Measurements from ENCODE around the gene FUT3. TPM values are rescaled to one million over a fixed set of nuclear protein-coding genes. Genes with fewer than 3 reads are reported as not detected.
A peak's percentile ranks its signal among the peaks of the same experiment; 100 is the strongest.
"Not testable (repeated sequence)": the region's sequence is repeated elsewhere in the genome, so short reads cannot be mapped to it uniquely, and the experiment has no call there.

FUT3 gene
- total RNA-seq, 1 donor from 2014 or later, result 11.3 TPM

DNA sequence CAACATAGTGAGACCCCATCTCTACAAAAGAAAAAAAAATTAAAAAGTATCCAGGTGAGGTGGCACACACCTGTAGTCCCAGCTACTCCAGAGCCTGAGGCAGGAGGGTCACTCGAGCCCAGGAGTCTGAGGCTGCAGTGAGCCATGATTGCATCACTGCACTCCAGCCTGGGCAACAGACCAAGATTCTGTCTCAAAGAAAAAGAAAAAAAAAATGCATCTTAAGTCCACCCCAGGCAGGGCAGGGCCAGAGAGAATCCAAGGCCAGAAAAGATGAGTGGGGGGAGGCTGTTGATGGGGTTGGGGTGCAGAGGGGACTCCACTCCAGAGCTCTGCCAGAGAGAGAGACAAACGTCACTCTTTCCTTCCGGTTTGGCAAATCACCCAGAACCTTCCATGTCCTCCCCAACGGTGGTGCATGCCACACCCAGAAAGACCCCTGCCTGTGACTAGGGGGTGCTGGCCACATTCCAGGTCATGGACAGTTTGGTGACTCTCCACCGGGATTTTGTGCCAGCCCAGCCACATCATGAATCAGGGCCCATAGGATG is 431 bp downstream of the FUT3 start:
- H3K27me3 ChIP-seq (ENCODE audit: low read depth), result no peaks in the 10 kb centered on the region
- peaks cover 11% of the 10 kb centered on the region for H3K4me1 ChIP-seq
- DNase-seq, result peak; percentile 86
- peak overlapping the region; percentile 72 for H3K27ac ChIP-seq
- intact Hi-C loops (cut with DNase I), result no loop called here
- TF ChIP-seq, protein P1, sequence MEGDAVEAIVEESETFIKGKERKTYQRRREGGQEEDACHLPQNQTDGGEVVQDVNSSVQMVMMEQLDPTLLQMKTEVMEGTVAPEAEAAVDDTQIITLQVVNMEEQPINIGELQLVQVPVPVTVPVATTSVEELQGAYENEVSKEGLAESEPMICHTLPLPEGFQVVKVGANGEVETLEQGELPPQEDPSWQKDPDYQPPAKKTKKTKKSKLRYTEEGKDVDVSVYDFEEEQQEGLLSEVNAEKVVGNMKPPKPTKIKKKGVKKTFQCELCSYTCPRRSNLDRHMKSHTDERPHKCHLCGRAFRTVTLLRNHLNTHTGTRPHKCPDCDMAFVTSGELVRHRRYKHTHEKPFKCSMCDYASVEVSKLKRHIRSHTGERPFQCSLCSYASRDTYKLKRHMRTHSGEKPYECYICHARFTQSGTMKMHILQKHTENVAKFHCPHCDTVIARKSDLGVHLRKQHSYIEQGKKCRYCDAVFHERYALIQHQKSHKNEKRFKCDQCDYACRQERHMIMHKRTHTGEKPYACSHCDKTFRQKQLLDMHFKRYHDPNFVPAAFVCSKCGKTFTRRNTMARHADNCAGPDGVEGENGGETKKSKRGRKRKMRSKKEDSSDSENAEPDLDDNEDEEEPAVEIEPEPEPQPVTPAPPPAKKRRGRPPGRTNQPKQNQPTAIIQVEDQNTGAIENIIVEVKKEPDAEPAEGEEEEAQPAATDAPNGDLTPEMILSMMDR (IDR thresholded peaks at IDR 0.05), result no peak
- H3K36me3 ChIP-seq, result no peaks in the 10 kb centered on the region
- H3K4me3 ChIP-seq, result peak overlapping the region; percentile 27
- no peaks in the 10 kb centered on the region for H3K9me3 ChIP-seq
- peak; percentile 90 to 95 for ATAC-seq

DNA sequence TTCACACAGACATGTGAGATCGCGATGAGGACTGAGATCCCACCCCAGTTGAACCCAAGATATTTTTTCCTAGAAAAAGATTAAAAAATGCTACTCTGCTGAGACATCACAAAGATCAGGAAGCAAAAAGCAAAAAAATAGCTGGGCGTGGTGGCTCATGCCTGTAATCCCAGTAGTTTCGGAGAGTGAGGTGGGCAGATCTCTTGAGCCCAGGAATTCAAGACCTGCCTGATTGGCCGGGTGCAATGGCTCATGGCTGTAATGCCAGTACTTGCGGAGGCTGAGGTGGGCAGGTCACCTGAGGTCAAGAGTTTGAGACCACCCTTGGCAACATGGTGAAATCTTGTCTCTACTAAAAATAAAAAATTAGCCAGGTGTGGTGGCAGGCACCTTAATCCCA is 1.1 kb downstream of the FUT3 start:
- Histone ChIP-seq H3K9me3 (no peaks in the 10 kb centered on the region), H3K36me3 (no peaks in the 10 kb centered on the region), H3K27me3 (ENCODE audit: low read depth) (no peaks in the 10 kb centered on the region), H3K4me3 (peak overlapping the region; percentile 22), H3K27ac (peak overlapping the region; percentile 24), H3K4me1 (peaks cover 11% of the 10 kb centered on the region)
- peak in 1 of 2 donors; percentile 45 for ATAC-seq
- TF ChIP-seq, protein P1 (IDR thresholded peaks at IDR 0.05), result no peak
- intact Hi-C loops (cut with DNase I), result no loop called here
- no peak for DNase-seq

DNA sequence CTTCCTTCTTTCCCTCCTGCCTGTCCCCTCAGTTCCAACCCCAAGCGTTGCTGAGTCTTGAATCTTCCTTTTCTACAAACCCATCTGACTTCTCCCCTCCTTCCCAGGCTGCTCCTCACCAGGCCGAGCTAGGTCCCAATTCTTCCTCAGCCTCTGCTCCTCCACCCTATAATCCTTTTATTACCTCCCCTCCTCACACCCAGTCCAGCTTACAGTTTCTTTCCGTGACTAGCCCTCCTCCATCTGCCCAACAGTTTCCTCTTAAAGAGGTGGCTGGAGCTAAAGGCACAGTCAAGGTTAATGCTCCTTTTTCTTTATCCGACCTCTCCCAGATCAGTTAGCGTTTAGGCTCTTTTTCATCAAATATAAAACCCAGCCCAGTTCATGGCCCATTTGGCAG is 2.6 kb downstream of the FUT3 start:
- H3K36me3 ChIP-seq; H3K4me3 ChIP-seq; intact Hi-C loops (cut with DNase I); ATAC-seq; DNase-seq; H3K9me3 ChIP-seq; H3K27ac ChIP-seq; H3K27me3 ChIP-seq (ENCODE audit: low read depth): not testable (repeated sequence)
- H3K4me1 ChIP-seq, result peaks cover 11% of the 10 kb centered on the region

DNA sequence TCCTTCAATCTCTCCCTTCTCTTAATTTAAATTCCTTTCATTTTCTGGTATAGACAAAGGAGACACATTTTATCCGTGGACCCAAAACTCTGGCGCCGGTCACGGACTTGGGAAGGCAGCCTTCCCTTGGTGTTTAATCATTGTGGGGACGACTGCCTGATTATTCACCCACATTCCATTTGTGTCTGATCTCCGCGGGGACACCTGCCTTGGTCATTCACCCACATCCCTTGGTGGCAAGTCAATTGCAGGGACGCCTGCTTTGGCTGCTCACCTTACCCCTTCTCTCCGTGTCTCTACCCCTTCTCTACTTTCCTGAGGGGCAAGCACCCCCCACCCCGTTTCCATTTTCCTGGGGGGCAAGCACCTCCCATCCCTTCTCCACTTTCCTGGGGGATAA is 3.4 kb downstream of the FUT3 start:
- H3K4me1 ChIP-seq, result peaks cover 11% of the 10 kb centered on the region
- ATAC-seq; intact Hi-C loops (cut with DNase I); H3K36me3 ChIP-seq; H3K9me3 ChIP-seq; DNase-seq; H3K27ac ChIP-seq; H3K27me3 ChIP-seq (ENCODE audit: low read depth); H3K4me3 ChIP-seq: not testable (repeated sequence)

DNA sequence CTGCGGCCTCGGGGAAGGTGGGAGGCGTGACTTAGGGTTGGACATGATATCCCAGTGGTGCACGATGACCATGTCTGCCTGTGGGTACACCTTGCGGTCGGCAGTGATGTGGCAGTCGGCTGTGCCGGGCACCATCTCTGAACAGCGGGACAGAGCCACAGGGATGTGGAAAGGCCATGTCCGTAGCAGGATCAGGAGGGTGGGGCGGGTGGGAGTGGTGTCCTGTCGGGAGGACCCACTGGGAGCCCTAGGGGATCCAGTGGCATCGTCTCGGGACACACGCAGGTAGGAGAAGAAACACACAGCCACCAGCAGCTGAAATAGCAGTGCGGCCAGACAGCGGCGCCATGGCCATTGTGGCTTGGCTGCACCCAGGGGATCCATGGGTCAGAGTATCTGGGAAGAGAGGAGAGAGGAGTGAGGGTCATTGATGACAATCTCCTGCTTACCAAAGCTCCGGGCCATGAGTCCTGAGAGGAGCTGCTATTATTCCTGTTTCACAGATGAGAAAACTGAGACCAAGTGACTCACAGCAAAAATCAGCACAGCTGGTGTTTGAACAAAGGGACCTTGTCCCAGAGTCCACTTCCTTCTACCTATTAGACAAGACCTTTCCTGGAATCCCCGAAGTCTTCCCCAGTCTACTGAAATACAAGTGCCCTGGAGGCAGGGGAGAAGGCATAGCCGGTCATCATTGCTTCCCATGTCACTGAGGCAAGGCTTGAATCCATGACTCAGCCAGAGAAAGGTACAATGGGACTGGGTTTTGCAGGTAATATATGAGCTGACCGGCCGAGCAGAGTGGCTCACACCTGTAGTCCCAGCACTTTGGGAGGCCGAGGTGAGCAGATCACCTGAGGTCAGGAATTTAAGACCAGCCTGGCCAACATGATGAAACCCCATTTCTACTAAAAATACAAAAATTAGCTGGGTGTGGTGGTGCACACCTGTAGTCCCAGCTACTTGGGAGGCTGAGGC is 6.5 kb downstream of the FUT3 start:
- no peak for ATAC-seq
- no peak overlapping the region for H3K27ac ChIP-seq
- no peaks in the 10 kb centered on the region for H3K4me1 ChIP-seq
- DNase-seq, result no peak
- no peaks in the 10 kb centered on the region for H3K9me3 ChIP-seq
- TF ChIP-seq, protein P1 (IDR thresholded peaks at IDR 0.05), result no peak
- intact Hi-C loops (cut with DNase I), result no loop called here
- no peak overlapping the region for H3K4me3 ChIP-seq
- H3K27me3 ChIP-seq (ENCODE audit: low read depth), result peaks cover 7% of the 10 kb centered on the region
- H3K36me3 ChIP-seq, result no peaks in the 10 kb centered on the region

DNA sequence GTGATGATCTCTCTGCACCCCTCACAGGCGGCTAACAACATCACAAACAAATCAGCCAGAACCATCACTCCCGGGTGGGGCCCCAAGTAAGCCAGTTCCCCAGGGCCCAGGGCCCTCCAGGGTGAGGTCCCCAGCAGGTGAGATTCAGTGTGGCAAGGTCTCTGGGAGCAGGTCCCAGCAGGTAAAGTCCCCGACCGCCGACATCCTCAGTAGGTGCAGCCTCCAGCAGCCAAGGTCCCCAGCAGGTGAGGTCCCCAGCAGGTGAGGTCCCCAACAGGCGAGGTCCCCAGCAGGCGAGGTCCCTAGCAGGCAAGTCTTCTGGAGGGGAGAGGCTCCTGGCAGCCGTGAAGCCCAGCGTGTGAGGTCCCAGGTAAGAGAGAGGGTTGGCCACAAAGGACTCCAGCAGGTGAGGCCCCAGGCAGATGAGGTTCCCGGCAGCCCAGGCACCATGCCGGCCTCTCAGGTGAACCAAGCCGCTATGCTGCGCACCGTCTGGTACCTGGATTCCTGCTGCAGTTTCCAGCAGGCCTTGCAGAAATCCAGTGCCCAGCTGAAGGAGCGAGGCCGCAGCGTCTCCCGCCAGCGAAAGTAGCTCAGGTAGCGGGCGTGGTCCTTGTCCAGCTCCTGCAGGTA is 7.8 kb downstream of the FUT3 start:
- TF ChIP-seq, protein P1 (IDR thresholded peaks at IDR 0.05), result no peak
- ATAC-seq (no peak), DNase-seq (no peak)
- Histone ChIP-seq H3K4me1 (no peaks in the 10 kb centered on the region), H3K27ac (no peak overlapping the region), H3K4me3 (no peak overlapping the region), H3K9me3 (no peaks in the 10 kb centered on the region), H3K27me3 (ENCODE audit: low read depth) (peaks cover 10% of the 10 kb centered on the region), H3K36me3 (no peaks in the 10 kb centered on the region)
- intact Hi-C loops (cut with DNase I), result no loop called here

DNA sequence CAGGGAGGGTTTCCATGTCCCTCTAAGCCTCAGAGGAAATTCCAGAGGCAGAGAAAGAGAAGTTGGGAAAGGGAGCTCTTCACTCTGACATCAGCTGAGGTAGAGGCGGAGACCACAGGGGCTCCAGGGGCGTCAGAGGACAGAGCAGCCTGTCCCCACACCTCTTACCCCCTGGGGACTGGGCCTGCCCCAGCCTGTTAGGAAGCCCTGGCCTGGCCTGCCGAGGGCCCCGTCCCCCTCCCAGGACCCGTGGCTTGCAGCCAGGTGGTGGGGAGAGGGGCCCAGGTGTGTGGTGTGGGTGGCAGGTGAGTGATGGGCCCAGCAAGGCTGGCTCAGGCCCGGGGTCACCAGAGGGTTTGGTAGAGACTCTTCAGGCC is 9.5 kb downstream of the FUT3 start:
- H3K27ac ChIP-seq; H3K9me3 ChIP-seq; H3K4me3 ChIP-seq; H3K36me3 ChIP-seq; H3K4me1 ChIP-seq; DNase-seq; intact Hi-C loops (cut with DNase I); ATAC-seq: not testable (repeated sequence)
- peaks cover 13% of the 10 kb centered on the region for H3K27me3 ChIP-seq (ENCODE audit: low read depth)

Measured in lower lobe of right lung (tissue), 2 donors.